GM21786 (cell line): ENCODE measurements around the gene DCAF7.

ENCODE experiments used
- ATAC-seq: cut with Tn5 transposase; IDR thresholded peaks from one replicate; pipeline ENCODE4 v1.9.1; 2021; ENCODE audit not compliant: unreplicated experiment

Gene DCAF7

DNA sequence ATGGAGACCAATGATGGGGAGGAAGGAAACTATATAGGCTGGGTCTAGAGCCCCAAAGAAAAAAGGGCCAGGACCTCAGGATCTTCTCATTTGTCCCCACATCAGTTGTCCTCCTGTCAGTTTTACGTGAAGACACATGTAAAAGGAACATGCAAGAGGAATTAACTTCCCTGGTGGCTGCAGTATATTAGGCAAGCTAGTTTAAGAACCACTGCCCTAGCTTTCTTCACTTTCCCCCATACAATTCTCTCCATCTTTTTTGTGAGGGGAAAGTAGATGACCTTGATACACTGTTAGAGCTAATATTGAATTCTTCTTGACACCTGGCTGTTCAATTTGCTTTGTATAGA lies 74.2 kb downstream of the DCAF7 start:
- ATAC-seq, result no peak

DNA sequence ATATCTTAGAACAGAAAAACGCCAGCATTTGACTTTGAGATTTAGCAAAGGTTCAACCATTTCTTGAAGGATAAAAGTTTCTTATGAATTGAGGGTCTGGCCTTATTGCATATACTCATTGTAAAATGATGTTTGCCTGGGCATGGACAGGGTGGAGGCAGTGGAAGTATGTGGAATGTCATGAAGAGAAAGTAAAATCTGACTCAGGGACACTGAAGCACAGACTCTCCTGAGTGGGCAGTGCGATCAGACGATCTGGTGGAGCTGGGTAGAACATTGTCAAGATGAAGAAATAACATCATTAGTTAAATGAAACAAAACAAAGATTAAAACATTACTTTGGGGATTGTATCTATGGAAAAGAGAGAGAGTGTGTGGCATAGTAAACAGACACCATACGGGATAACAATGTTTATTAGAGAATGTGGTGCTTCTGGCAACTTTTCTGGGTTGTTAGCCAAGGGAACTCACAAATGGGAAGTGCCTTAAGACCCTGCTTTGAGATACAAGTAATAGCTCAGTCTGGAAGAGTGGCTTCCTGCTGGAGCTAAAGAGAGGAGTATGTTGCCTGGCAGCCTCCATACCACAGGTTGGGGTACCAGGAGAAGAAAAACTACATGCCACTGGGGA lies 76.4 kb downstream of the DCAF7 start:
- ATAC-seq, result no peak

DNA sequence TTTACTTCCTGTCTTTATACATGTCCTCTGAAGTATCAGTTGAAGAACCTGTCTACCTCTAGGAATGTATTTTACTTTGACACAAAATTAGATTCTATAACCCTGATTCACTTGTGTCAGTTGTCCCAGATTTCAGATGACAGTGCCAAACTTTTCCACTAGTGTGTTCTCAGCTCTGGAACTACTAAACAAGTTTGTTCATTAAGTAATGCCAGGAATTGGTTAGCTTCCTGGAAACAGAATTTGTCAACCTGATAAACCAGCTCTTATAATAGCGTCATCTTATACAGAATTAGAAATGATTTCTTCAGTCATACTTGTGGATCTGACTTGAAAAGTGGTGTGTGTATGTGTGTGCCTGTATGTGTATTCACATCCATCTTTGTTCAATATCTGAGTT lies 79.3 kb downstream of the DCAF7 start:
- ATAC-seq, result no peak

DNA sequence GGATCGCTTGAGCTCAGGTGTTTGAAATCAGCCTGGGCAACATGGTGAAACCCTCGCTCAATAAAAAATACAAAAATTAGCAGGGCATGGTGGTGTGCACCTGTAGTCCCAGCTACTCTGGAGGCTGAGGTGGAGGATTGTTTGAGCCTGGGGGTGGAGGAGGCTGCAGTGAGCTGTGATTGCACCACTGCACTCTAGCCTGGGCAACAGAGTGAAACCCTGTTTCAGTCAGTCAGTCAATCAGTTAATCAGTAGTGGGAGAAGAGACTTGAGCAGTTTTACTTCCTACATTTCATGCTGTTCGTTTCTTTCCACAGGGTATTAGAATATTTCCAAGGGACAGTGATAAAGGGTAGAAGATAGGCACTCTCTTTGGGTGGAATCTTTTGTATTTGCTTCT lies 80.8 kb downstream of the DCAF7 start:
- no peak for ATAC-seq

DNA sequence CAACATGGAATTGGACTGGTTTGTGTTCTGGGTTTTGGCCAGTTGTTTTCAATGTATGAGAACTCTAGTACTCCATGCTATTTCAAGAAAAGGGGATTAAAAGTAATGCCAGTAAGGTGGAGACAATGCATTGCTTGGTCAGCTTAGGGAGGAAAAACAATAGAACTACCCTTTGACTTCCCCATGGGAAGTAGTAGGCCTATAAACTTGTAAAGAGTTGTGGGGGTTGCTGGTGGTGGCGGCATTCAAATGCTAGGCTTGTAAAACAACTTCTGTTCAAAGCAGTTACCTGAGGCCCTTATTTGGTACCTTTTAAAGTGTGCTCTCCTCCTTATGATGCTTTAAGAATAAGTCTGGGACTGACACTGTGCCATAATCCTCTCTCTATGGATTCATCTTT lies 81.3 kb downstream of the DCAF7 start:
- ATAC-seq, result no peak

DNA sequence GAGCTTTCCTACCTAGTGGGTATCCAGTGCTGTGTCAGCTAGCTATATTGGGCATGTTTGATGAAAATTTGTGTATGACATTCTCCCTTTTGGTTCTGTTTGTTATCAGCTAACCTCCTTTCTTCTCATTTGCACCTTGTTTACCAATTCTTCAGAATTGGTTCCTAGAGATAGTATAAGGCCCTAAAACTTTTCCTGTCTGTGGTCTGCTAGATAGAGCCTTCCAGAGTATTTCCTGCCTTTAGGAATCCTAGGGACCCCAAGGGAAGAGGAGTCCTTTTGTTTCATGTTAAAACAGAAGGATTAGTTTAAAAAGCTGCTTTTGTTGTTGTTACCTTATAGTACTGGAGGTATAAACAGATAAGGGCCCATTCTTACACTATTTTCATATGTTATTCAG lies 83.5 kb downstream of the DCAF7 start:
- ATAC-seq, result no peak

DNA sequence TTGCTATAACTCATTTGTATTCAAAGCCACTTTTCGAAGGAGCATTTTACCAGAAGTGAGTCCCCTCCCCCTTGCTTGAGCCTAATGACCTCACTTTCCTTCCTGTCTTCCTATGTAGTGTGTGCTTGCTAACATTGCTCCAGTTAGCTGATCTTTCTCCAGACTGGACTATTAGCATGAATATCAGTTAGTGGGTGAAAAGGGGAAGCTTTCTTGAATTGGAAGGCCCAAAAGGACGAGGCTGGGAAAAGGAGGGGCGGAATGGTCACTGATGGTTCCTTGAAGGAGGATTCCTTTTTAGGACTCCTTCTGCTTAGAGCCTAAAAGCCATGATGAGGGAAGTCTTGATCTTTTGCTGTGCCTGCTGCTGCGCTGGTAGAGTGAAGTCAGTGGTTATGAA lies 83.9 kb downstream of the DCAF7 start:
- no peak for ATAC-seq

DNA sequence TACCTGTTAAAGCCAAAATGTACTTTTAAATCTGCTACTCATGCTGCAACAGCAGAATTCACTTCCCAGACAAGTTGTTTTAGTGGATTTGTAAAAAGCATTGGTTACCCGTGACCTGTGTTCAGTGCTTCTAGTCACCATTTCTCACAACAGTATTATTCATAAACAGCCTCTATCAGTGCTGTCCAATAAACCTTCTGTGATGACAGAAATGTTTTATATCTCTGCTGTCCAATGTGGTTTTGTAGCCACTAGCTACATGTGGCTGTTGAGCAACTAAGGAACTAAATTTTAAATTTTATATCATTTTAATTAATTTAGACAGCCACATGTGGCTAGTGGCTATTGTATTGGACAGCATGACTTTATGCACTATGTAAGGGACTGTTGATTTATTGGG lies 84.5 kb downstream of the DCAF7 start:
- ATAC-seq, result no peak

DNA sequence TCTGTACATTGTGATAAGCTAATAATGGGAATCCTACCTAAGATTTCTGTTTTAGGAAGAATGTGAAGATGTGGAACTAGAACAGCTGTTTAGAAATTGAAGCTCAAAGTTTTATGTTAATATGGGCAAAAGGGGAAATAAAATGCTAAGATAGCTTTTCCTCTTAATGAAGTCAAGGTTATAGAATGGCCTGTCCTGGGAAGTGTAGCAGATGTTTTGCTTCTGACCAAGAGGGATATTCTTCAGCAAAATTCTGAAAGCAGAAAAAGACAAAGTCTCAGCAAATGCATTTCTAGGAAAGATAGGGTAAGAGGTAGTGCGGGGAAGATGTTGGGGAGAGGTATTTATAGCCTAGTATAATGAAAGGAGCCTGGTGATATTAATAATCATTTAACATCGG lies 85.0 kb downstream of the DCAF7 start:
- ATAC-seq, result no peak

DNA sequence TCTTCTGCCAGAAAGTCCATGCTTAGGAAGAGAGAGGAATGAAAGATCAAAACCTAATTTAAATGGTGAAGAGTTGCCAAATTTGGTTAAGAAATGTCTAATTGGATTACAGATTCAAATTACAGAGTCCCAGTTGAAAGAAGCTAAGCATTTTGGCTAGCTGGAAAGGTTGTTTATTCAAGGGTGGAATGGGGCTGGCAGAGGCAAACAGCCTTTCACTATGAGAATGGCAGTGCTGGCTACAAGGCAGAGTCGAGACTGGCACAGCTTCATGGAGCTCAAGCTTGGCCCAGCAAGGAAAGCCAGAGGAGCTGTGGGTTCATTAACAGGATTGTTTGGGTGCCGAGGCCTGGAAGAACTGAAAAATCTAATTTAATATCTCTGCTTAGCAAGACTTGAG lies 85.5 kb downstream of the DCAF7 start:
- no peak for ATAC-seq

DNA sequence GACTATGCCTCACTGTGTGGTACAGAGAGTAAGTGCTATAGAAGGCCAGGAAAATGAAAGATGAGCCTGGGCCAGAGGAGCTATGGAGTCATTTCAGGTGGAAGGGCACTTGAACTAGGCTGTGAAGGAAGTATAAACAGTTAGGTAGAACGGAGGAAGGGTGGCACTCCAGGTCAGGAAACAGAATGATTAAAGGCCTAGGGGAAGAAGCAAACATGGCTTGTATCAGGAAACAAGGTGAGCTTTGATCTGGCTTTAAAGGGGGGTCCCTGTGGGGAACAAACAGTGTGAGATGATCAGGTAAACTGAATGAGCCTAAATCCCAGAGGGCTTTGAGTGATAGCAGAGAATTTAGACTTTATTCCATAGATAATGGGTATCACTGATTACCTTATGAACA lies 88.8 kb downstream of the DCAF7 start:
- ATAC-seq, result no peak

DNA sequence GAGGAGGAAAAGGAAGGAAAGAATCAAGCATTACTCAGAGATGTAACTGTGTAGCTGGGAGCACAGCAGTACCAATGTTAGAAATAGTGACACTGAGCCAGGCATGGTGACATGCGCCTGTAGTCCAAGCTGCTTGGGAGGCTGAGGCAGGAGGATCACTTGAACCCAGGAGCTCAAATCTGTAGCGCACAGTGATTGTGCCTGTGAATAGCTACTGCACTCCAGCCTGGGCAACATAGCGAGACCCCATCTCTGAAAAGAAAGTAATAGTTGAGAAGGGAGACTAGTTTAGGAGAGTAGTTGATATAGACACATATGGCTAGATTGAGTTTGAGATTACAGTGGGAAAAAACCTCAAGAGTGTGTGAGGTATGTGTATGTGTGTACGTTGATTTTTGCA lies 89.8 kb downstream of the DCAF7 start:
- no peak for ATAC-seq

DNA sequence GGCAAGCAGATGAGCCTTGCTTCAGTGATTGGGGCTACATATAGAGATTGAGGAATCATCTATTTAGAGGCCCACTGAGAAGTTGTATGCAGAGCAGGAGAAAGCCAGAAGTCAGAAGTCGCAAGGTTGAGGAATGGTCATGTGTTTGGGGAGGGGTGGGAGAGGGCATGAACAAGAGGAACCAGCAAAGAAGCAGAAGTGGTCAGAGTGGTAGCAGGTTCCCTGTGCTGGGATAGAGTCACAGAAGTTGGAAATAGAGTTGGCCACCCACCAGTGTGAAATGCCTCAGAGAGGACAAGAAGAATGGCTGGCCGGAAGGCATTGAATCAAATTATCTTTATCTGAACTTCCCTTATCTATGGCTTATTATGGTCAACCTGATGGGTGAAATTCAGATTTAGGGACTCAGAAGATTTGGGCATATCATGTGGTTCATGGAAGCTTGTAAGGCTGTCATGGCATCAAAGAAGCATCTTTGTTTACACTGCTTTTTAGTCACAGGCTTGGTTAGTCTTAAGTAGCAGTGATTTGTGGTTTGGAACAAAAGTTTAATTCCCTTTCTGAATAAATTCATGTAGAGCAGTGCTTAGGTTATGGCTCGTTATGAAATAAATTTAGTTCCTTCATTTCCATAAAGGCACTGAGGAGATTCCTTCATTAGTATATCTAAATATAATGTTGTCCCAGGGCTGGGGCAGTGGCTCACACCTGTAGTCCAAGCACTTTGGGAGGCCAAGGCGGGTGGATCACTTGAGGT lies 91.6 kb downstream of the DCAF7 start:
- no peak for ATAC-seq
